Rectal smooth muscle tissue (tissue), 1 donor: Measurements from ENCODE around the gene CHCHD6.

Experiments
- H3K27ac ChIP-seq: one replicate; pipeline ENCODE4 v1.7.0; 2013; ENCODE audit warnings: low read depth, low read length, inconsistent platforms
- H3K27me3 ChIP-seq: one replicate; pipeline ENCODE4 v1.7.0; 2013; ENCODE audit warnings: low read length; ENCODE audit not compliant: control insufficient read depth, insufficient read depth
- H3K36me3 ChIP-seq: one replicate; pipeline ENCODE4 v1.7.0; 2013; ENCODE audit warnings: low read length; ENCODE audit not compliant: control insufficient read depth, insufficient read depth
- H3K4me1 ChIP-seq: one replicate; pipeline ENCODE4 v1.7.0; 2013; ENCODE audit warnings: low read length; ENCODE audit not compliant: control insufficient read depth, insufficient read depth
- H3K4me3 ChIP-seq: one replicate; pipeline ENCODE4 v1.7.0; 2013; ENCODE audit warnings: low read length
- H3K9ac ChIP-seq: one replicate; pipeline ENCODE4 v1.7.0; 2013; ENCODE audit warnings: low read length

The CHCHD6 gene

DNA sequence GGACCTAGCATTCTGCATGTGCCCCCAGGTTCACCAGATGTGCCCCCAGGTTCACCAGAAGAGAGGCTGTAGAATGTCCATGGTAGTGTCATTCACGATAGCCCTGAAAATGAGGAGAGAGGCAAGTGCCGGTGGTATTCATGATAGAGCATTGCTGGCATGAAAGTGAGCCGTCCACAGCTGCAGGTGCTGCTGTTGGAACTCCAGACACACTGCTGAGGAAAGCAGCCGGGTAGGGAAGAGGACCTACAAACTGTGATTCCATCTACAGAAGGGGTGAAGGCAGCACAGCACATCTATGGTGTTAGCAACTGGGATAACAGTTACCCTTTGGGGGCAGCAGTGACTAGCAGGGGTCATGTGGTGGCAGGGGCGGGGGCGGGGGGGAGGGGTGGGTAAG lies 153.9 kb downstream of the CHCHD6 start:
- H3K27me3 ChIP-seq, result no peaks in the 10 kb centered on the region
- H3K36me3 ChIP-seq, result no peaks in the 10 kb centered on the region
- H3K4me1 ChIP-seq, result no peaks in the 10 kb centered on the region
- H3K27ac ChIP-seq, result no peak overlapping the region
- H3K9ac ChIP-seq, result no peak overlapping the region
- H3K4me3 ChIP-seq, result no peak overlapping the region

DNA sequence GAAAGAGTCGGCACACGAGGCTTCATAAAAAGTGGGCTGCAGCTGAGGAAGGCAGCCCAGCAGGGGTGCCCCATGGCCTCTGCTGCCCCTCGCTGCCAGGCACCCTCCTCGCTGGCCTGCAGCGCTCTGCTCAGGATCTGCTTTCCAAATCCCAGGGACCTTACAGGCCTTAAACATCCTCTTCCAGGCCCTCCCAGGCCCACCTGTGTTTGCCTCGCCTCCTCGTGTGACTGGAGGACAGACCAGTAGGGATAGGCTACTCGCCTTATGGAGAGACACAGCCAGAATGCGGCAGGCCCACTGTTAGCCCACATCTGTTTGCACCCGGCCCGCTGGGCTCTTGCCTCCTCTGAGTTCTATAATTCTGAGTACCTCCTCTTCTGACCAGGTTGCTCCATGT lies 154.4 kb downstream of the CHCHD6 start:
- H3K4me3 ChIP-seq, result no peak overlapping the region
- no peaks in the 10 kb centered on the region for H3K36me3 ChIP-seq
- H3K27ac ChIP-seq, result no peak overlapping the region
- H3K9ac ChIP-seq, result no peak overlapping the region
- no peaks in the 10 kb centered on the region for H3K4me1 ChIP-seq
- H3K27me3 ChIP-seq, result no peaks in the 10 kb centered on the region

DNA sequence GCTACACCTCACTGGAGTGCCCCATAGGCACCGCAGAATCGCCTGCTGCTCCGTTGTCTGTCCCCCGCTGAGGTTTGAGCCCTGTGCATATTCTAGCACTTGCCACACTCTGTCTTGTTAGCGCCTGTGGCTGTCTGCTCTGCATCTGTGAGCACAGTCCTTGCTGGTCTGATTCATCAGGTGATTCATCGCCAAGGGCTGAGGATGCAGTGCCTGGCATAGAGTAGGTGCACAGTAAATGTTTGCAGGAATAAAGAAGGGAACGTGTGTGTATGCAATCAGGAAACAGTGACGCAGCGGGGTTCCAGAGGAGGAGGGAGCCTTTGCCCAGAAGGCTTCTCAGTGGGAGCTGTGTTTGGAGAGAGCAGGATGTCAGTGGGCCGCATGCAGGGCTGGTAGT lies 154.8 kb downstream of the CHCHD6 start:
- no peaks in the 10 kb centered on the region for H3K36me3 ChIP-seq
- no peaks in the 10 kb centered on the region for H3K4me1 ChIP-seq
- H3K9ac ChIP-seq, result no peak overlapping the region
- no peak overlapping the region for H3K4me3 ChIP-seq
- no peaks in the 10 kb centered on the region for H3K27me3 ChIP-seq
- no peak overlapping the region for H3K27ac ChIP-seq

DNA sequence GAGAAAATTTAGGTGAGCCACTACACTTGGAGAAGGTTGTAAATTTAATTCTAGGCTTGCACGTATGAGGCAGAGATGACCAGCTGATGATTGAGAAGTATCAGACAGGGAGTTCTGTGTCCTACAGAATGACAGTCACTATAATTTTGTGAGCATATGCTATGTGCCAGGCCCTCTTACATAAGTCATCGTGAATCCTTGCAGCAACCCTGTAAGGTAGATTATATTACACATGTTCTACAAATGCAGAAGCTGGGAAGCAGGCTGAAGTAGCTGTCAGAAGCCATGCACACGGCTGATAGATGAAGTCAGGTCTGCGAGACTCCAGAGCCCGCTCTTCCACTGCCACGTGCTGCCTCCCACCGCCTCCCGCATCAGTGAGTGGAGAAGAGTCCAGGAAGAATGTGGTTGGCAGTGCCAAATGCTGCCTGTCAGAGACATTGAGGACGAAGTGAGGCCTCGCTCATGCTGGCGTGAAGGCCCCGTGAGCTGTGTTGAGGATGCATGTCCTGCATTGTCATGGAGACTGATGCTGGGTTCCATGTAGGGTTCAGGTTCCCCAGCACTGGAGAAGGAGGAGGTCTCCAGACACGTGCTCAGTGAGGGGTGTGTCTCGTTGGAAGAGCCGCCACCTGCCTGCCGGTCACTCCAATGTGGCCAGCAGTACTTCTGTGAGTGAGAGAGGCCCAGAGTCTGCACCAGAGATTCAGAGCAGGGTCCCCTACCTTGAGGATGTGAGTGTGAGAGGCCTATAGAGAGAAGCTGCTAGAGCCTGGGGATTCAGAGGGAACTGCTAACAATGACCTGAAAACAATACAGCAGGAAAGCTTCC lies 155.6 kb downstream of the CHCHD6 start:
- H3K27ac ChIP-seq, result no peak overlapping the region
- no peaks in the 10 kb centered on the region for H3K27me3 ChIP-seq
- no peaks in the 10 kb centered on the region for H3K4me1 ChIP-seq
- no peaks in the 10 kb centered on the region for H3K36me3 ChIP-seq
- no peak overlapping the region for H3K9ac ChIP-seq
- no peak overlapping the region for H3K4me3 ChIP-seq

DNA sequence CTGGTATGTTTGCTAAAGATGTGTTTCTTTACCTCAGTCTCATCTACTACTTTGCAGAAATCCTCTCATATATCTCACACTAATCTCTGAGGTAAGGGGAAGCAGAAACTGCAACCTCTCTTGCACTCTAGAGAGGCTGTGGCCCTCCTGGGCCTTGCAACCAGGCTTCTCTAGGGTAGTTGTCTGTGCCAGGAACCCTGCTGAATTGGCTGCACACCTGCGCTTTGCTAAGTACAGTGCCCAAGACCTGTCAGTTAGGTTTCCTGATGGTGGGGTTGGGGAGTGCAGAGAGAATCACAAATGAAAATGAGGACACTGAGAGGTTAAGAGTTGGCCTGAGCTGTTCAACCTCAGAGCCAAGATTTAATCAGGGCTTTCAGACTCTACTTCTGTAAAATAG lies 161.7 kb downstream of the CHCHD6 start:
- Histone ChIP-seq H3K27me3 (no peaks in the 10 kb centered on the region), H3K4me1 (no peaks in the 10 kb centered on the region), H3K9ac (no peak overlapping the region), H3K27ac (no peak overlapping the region), H3K4me3 (no peak overlapping the region), H3K36me3 (no peaks in the 10 kb centered on the region)

DNA sequence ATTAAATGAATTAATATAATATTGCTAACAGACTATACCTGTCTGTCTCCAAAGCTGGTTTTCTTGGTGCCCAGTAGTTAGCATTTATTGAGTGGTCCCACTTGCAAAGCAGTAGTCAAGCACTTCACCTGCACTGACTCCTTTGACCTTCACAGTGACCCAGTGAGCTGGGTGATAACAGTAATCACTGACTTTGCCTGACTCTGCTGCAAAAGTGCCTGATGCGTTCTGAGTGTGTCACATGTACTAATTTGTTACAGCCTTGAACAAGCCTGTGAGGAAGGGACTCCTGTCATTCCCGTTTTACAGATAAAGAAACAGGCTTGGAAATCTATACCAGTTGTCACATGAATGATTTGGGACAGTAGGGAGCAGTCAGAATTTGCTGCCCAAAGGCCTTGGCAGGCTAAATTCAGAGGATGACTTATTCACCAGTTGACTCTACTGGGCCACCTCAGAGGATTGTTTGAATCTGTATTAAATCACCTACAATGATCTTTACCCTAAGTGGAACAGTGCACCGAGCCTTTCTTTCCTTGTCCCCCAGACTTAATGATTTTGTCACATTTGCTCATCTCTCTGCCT lies 162.2 kb downstream of the CHCHD6 start:
- Histone ChIP-seq H3K9ac (no peak overlapping the region), H3K4me1 (no peaks in the 10 kb centered on the region), H3K36me3 (no peaks in the 10 kb centered on the region), H3K27ac (no peak overlapping the region), H3K27me3 (no peaks in the 10 kb centered on the region), H3K4me3 (no peak overlapping the region)

DNA sequence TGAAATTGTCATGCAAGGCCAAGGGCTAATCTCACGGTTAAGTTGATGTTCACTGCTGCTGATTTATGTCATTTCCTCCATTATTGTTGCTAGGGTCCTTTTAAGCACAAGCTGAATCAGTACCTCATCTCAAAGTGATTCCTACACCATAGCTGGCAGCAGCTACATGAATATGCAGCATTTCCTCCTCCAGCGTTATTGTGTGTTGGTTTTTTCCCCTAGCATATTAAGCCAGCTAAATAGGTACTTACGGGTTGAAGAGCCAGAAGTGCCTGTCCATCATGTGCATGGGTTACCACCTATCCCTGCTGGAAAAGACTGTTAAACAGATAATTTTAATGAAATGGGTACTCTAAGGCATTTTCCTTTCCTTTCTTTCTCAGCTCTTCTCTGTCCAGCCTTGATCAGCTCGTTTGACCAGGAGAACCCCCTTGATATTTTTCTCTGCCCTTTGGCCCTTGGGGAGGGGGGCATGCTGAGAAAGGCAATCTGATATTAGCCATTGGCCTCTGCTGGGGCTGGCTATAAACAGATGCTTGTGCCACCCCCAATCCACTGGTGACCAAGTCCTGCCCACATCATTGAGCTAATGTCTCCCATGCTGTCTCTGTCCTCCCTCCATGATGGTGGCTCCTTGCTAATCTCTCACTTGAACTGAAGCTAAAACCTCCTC lies 163.3 kb downstream of the CHCHD6 start:
- Histone ChIP-seq H3K27me3 (no peaks in the 10 kb centered on the region), H3K27ac (no peak overlapping the region), H3K4me3 (no peak overlapping the region), H3K9ac (no peak overlapping the region), H3K36me3 (no peaks in the 10 kb centered on the region), H3K4me1 (no peaks in the 10 kb centered on the region)

DNA sequence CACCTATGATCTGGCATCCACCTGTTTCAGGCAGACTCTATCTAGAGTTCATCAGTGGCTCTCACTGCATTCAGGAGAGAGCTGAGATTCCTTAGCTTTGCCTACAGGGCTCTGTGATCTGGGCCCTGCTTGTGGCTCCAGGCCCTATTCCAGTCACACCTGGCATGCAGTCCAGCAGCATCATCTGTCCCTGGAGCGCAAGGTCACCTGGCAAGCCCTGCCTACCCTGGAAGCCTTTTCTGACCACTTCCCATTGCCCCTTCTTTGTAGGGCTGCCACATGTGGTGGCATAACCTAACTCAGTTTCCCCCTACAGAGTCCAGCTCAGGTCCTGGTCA lies 163.8 kb downstream of the CHCHD6 start:
- Histone ChIP-seq H3K9ac (no peak overlapping the region), H3K4me3 (no peak overlapping the region), H3K36me3 (no peaks in the 10 kb centered on the region), H3K27me3 (no peaks in the 10 kb centered on the region), H3K27ac (no peak overlapping the region), H3K4me1 (no peaks in the 10 kb centered on the region)

DNA sequence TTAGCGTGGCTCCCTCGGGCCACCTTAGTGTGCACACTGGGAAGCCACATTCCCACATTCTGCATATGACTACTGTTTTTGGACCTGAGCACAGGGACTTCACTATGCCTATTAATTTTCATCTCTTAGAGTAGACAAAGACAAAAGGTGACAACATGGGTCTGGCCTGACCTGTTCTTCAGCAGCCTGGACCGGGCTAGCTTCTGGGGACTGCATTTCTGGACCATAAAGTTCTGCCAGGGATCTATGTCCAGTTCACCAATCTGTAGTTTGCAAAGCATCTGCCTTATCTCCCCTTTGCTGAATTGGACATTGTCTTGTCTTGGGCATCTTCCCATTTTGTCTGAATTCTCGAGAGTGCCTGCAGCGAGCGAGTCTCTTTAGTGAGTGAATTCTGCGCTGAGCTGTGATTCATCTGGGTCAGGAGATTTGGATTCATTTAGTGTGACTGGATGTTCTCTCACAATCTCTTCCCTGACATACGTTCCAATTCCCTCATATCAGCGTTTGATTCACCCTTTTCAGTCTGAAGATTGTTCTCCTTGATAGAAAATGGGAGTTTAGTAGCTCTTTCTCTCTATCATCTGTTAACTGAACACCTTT lies 166.7 kb downstream of the CHCHD6 start:
- Histone ChIP-seq H3K9ac (no peak overlapping the region), H3K4me1 (no peaks in the 10 kb centered on the region), H3K27ac (no peak overlapping the region), H3K4me3 (no peak overlapping the region), H3K36me3 (no peaks in the 10 kb centered on the region), H3K27me3 (no peaks in the 10 kb centered on the region)

DNA sequence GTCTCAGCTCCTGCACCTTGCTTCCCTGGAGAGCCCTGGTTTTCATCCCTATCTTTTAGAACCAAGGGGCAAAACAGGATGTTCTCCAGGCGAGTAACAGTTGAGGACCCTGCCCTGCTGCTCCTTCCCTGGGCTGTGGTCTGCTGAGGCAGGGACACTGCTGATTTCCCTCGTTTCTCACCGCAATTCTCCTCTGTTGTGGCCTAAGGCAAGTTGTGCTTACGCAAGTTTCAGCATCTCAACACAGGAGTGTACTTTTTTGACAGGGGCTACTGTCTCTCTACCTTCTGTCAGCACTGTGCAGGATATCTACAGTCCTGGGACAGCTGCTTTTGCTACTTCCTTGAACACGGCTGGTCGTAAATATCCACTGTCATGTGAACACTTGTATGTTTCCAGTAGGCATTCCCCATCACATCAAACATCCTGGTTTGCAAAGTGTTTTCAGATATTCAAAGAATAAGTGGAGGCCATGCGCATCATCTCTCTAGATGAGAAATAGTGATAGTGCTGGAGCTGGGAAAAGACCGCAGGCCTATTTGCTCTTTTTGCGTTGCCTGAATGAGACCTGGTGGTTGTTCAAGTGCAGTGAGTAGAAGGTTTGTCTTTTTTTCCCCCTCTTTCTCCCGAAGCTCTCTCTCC lies 168.8 kb downstream of the CHCHD6 start:
- H3K4me3 ChIP-seq, result no peak overlapping the region
- no peak overlapping the region for H3K9ac ChIP-seq
- H3K27me3 ChIP-seq, result no peaks in the 10 kb centered on the region
- no peaks in the 10 kb centered on the region for H3K4me1 ChIP-seq
- H3K27ac ChIP-seq, result no peak overlapping the region
- no peaks in the 10 kb centered on the region for H3K36me3 ChIP-seq

DNA sequence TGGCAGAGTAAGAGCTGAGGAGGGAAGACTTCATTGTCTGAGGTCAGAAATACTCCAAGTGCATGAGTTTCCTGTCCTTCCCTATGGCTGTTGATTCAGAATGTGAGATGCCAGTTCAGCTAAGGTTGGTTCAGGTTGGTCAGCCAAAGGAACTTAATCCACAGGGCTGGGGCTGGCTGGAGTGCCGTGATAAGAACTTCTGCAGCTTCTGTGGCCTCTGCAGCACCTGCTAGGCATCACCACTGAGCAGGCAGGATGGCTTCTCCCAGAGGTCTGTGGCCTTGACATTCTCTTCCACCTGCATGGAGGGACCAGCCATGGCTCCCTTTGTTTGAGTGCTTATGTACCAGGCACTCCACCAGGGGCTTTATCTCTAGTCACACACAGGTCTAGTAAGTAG lies 169.4 kb downstream of the CHCHD6 start:
- H3K4me3 ChIP-seq, result no peak overlapping the region
- no peaks in the 10 kb centered on the region for H3K36me3 ChIP-seq
- H3K27ac ChIP-seq, result no peak overlapping the region
- H3K9ac ChIP-seq, result no peak overlapping the region
- no peaks in the 10 kb centered on the region for H3K4me1 ChIP-seq
- no peaks in the 10 kb centered on the region for H3K27me3 ChIP-seq

DNA sequence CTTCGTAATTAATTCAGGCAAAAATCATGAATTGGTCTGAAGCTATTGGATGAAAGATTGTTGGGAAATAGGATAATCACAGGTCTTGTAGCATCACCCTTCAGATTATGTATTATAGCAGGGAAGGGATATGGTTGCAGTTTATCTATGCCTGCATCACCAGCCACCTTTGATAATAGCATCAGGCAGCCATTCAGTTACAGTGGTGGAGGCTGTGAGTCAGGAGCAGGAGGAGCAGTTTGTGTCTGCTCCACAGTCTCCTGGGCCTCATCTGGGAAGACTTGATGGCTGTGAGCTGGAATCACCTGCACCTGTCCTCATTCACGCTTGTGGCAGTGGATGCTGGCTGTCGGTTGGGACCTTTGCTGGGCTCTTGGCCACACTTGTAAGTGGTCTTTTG lies 174.6 kb downstream of the CHCHD6 start:
- Histone ChIP-seq H3K4me3 (no peak overlapping the region), H3K27me3 (no peaks in the 10 kb centered on the region), H3K9ac (no peak overlapping the region), H3K36me3 (no peaks in the 10 kb centered on the region), H3K27ac (no peak overlapping the region), H3K4me1 (no peaks in the 10 kb centered on the region)
